GM04503 (cell line): ENCODE measurements around the gene KIF15.
"Not testable (repeated sequence)": the region's sequence is repeated elsewhere in the genome, so short reads cannot be mapped to it uniquely, and the experiment has no call there.

ENCODE experiments used
- DNase-seq: peaks from one replicate; pipeline ENCODE4 v3.0.0-alpha.2; 2012; ENCODE audit warnings: low read depth

Gene KIF15

DNA sequence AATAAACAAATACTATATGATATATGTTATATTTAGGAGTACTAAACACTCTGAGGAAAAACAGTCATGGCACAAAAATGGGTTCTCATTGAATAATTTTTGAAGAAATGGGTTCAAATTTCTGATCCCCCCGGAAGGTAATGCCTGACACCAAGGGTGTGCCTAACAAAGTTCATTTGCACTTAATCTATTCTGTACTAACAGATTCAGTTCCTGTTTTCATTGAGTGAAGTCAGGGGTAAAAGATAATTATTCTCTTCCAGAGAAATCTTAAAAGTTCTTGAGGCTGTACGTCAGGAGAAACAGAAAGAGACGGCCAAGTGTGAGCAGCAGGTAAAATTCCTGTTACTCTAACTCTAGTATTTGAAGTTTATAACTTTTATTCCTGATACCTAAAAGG is 65.6 kb downstream of the KIF15 start:
- DNase-seq = no peak

GRCh38 chr3:44831232-44831631 is 69.6 kb downstream of the KIF15 start:
- no peak for DNase-seq

GRCh38 chr3:44832032-44832431 is 70.4 kb downstream of the KIF15 start:
- DNase-seq = no peak

DNA sequence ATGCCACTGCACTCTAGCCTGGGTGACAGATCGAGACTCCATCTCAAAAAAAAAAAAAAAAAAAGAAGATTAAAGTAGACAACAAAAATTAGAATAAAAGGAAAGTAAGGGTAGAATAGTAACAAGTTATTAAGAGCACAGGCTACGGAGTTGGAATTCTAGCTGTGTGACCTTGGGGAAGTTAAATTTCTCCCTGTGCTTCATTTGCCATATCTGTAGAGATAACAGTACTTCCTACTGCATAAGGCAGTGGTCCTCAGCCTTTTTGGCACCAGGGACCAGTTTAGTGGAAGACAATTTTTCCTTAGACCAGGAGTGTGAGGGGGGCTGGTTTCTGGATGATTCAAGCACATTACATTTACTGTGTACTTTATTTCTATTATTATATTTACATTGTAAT is 71.4 kb downstream of the KIF15 start:
- no peak for DNase-seq

GRCh38 chr3:44833394-44833793 is 71.8 kb downstream of the KIF15 start:
- no peak for DNase-seq

DNA sequence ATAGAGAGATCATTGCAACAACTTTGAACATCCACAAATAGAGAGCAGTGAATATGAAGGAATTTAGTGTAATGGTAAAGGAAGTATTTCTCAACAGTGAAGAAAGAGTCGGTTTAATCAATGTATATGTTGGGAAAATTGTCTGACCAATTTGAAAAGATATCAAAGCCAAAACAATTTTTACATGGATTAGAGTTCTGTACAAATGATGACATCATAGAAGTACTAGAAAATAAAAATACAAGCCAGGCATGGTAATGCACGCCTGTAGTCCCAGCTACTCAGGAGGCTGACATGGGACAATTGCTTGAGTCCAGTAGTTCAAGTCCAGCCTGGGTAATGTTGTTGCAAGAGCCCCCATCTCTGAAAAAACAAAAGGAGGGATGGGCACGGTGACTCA is 74.1 kb downstream of the KIF15 start:
- DNase-seq = no peak

DNA sequence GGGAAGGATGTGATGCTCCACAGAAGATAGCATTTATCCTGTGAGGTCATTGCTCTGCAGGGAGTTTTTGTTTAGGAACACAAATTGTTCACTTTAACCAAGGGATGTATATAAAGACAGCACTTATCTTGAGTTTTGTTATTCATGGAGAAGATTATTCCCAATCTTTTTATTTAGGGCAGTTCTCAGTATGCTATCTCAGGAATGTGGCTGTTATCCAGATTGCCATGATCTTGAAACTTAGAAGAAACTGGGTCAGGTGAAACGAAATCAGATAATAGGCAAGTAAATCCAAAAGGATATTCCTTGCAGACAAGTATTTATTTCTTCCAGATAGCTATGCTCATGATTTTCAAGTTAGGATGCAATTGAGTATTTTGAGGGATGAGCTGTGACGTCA is 80.8 kb downstream of the KIF15 start:
- no peak for DNase-seq

DNA sequence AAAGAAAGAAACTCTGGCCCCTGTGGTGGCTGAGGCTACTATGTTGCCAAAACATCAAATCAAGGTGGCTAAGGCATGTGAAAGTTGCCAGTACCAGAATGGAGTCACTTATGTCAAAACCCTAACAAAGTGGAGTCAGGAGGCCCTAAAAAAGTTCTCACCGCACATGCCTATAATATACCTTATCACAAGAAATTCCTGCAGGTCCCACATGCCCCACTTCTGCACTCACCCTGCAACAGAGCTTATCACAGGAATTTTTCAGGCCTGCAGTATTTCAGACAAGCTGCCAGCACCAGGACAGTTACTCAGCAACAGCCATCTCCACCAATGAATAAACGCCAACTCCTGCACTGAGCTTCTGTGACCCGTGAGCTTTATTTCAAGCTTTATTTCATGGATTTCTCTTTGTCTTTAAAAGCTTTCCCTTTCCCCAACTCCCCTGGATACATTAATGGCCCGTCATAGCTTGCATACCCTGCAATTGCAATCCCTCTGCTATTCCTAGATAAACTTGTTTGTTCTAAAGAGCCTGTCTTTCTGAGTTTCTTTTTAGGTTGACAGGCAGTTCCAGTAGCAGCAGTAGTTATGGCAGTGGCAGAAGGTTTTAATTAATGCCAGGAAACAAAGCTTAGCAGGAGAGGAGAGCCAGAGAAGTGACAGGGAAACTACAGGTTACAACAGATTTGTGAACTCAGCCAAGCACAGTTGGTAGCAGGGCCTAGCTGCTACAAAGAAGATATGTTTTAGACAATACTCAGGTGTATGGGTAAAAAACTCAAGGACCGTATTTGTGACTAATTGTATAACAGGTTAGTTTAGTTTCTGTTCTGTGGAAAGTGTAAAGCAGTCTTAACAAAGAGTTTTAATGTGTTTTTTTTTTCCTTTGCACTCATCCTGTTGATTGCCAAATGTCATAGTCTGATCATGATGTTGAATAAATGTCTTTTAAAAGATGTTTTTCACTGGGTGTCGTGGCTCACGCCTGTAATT is 84.2 kb downstream of the KIF15 start:
- peak; percentile 19 for DNase-seq

DNA sequence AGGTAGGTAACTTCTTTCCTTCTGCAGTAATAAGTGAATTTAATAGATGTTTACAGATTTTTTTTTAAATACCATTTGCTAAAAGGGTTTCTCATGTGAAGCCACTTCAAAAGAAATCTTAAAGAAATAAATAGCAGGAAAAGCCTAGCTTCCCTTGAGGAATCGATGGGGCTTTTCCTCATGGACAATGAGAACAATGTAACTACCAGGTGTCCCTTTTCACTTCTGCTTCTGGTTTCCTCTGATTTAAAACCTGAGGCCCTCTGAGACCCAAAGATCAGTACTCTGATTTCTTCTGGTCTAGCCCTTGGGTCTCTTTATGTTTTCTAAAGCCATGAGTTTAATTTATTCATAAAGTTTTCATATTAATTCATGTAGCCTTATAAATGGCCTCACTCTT is 87.0 kb downstream of the KIF15 start:
- no peak for DNase-seq

GRCh38 chr3:44856663-44857062 is 95.1 kb downstream of the KIF15 start:
- DNase-seq = not testable (repeated sequence)

DNA sequence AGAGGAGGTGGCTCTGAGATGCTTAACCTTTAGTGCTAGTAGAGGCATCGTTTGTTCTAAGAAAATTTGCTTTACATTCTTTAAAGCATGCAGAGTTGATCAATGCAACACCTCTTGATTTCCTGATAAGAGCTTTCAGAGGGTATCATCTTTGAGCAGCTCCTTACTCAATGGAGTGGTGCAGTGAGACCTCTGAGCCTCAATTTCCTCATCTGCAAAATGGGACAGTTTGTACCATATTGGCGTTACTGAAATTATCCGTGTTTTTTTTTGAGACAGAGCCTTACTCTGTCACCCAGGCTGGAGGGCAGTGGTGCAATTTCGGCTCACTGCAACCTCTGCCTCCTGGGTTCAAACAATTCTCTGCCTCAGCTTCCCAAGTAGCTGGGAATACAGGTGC is 98.5 kb downstream of the KIF15 start:
- DNase-seq = no peak

DNA sequence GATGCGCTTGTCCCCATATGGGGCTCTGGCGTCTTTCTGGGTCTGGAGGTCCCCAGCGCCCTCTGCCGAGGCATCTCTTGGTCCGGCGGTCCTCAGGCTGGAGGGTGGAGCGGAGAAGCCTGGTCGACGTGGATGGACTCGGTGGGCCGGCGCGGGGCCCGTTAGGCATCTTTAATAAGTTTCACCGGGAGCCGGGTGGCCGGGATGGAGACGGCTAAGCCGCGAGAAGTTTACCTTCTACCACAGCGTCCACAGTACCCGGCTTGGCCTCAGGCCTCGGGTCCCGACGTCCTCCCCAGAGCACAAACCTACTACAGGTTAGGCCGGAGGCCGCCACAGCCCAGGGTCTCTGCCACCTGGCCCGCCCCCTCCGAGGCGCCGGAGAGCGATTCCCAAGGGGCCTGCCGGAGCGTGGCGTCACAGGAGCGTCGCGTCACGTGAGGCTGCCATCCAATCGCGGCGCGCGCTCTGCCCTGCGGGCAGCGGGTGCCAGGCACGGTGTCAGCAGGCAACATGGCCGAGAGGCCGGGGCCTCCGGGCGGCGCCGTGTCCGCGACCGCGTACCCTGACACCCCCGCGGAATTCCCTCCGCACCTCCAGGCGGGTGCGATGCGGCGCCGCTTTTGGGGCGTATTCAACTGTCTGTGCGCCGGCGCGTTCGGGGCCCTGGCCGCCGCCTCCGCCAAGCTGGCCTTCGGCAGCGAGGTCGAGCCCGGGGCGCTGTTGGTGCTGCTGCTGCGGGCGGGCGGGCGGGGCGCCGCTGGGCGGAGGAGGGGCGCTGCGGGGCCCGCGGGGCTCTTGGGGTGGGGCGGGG is 100.0 kb downstream of the KIF15 start, which contains the start of gene TMEM42:
TSS of gene TMEM42 (plus strand) at position 501 of the 814 bp plus-strand sequence. CDS start at position 514, 13 bp downstream.
- peak; percentile 55 for DNase-seq

DNA sequence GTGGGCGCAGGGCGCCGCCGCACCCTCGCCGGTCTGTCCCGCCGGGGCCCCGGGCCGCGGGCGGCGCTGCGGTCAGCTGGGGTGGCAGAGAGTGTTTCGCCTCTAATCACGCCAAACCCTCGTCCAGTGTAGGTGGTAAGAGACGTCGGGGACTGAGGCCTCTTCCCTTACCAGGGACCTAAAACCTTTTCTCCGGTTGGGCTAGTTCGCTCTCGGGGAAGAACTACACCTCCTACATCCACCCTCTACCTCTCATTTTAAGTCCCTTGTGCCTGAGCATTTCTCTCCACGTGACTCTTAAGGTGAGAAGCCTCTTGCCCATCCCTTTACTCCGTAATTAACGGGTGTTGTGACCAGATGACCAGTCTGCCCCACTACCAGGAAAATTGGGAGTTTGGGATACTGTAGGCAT is 100.6 kb downstream of the KIF15 start:
- no peak for DNase-seq

GRCh38 chr3:44865272-44866035 is 103.9 kb downstream of the KIF15 start:
- no peak for DNase-seq

DNA sequence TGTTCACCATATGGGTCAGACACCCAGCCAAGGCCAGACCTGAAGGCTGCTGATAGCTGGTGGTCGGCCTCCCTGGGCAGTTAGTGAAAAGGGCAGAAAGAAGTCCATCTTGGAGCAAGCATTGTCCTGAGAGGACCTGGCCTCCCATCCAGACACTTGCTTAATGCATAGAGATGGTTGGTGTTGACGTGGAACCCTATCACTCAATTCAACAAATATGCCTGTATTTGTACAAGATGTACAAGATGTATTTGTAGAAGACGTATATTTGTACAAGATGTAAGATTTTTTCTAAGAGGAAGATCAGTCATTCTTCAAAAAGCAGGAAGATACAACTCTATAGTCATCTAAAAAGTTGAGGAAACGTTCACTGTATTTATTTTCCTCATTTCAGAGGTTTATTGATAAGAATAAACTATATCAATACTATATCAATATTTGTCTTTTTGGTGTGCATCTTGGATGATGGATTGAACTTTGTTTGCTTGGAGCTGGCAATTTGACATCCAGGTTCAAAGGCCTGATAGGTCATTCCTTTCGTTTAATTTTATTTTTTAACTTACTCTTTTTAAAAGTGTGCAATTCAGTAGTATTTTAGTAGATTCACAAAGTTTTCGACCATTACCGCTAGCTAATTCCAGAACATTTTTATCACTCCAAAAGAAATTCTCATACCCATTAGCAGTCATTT is 106.0 kb downstream of the KIF15 start:
- no peak for DNase-seq

GRCh38 chr3:44870375-44871061 is 108.9 kb downstream of the KIF15 start:
- DNase-seq = no peak

GRCh38 chr3:44874308-44874707 is 112.7 kb downstream of the KIF15 start, which contains the start of gene TGM4:
TSS of gene TGM4 (plus strand) at chr3:44874608. CDS start at chr3:44874679, 71 bp downstream.
- no peak for DNase-seq

GRCh38 chr3:44875596-44875995 is 114.0 kb downstream of the KIF15 start:
- no peak for DNase-seq

- DNase-seq = no peak
Observed at GRCh38 chr3:44877333-44877732, 115.7 kb downstream of the KIF15 start.

DNA sequence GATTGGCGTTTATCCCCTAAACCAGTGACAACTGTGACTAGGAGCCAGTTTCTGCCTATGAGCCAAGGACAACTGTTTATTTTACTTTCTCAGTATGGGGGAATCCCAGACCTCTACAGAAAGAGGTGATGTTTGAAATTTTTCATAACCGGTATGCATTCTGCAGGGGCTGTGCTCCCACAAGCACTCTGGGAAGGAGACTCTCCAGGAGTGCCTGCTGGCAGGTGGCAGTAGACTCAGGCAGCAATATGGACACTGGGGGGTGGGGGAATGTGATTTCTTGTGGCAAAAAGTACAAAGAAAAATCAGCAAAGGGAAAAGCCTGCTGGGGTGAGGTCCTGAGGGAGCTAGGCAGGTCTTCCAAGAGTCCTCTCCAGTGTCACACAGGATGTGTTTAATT is 118.7 kb downstream of the KIF15 start:
- no peak for DNase-seq
